Activated naive CD4-positive, alpha-beta T cell treated with anti-CD3 and anti-CD28 coated beads, Interleukin-2, amount 50 U/mL, for 24 hours (primary cell): ENCODE data around the gene UBA5.
"Not testable (repeated sequence)": the region's sequence is repeated elsewhere in the genome, so short reads cannot be mapped to it uniquely, and the experiment has no call there.

Experiments used
- H3K27ac Mint-ChIP-seq: one replicate; pipeline ENCODE4 v1.8.0; 2021; ENCODE audit warnings: mild to moderate bottlenecking, mixed read lengths
- H3K27me3 Mint-ChIP-seq: one replicate; pipeline ENCODE4 v1.8.0; 2021; ENCODE audit warnings: mixed read lengths
- H3K36me3 Mint-ChIP-seq: one replicate; pipeline ENCODE4 v1.8.0; 2021; ENCODE audit warnings: mixed read lengths
- H3K4me1 Mint-ChIP-seq: one replicate; pipeline ENCODE4 v1.8.0; 2021; ENCODE audit warnings: mixed read lengths
- H3K4me3 Mint-ChIP-seq: one replicate; pipeline ENCODE4 v1.8.0; 2021; ENCODE audit warnings: mild to moderate bottlenecking, mixed read lengths
- H3K9me3 Mint-ChIP-seq: one replicate; pipeline ENCODE4 v1.8.0; 2021; ENCODE audit warnings: mixed read lengths

UBA5 gene

GRCh38 chr3:132660052-132660810 is at the start of gene UBA5:
Gene UBA5, plus strand, starts transcription at chr3:132660329. Its CDS starts 209 bp downstream, at chr3:132660538.
- Mint-ChIP-seq H3K27ac (peak within 1 kb of the TSS; percentile 97), H3K4me3 (peak within 1 kb of the TSS; percentile 97), H3K9me3 (no peaks in the 10 kb centered on the region), H3K36me3 (peaks cover 5% of the 10 kb centered on the region), H3K27me3 (no peaks in the 10 kb centered on the region), H3K4me1 (peaks cover 72% of the 10 kb centered on the region)

DNA sequence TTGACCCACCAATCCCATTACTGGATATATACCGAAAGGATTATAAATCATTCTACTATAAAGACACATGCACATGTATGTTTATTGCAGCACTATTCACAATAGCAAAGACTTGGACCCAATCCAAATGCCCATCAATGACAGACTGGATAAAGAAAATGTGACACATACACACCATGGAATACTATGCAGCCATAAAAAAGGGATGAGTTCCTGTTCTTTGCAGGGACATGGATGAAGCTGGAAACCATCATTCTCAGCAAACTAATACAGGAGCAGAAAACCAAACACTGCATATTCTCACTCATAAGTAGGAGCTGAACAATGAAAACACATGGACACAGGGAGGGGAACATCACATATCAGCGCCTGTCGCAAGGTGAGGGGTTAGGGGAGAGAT is 44.8 kb upstream of the UBA5 start:
- H3K4me3 Mint-ChIP-seq, H3K27me3 Mint-ChIP-seq, H3K9me3 Mint-ChIP-seq, H3K4me1 Mint-ChIP-seq, H3K27ac Mint-ChIP-seq: not testable (repeated sequence)
- H3K36me3 Mint-ChIP-seq, result peaks cover 37% of the 10 kb centered on the region

GRCh38 chr3:132615881-132616280 is 44.2 kb upstream of the UBA5 start:
- H3K36me3 Mint-ChIP-seq, result peaks cover 42% of the 10 kb centered on the region
- H3K27me3 Mint-ChIP-seq, result no peaks in the 10 kb centered on the region
- H3K27ac Mint-ChIP-seq, result no peak overlapping the region
- H3K9me3 Mint-ChIP-seq, result no peaks in the 10 kb centered on the region
- no peak overlapping the region for H3K4me3 Mint-ChIP-seq
- no peaks in the 10 kb centered on the region for H3K4me1 Mint-ChIP-seq

- Mint-ChIP-seq H3K4me1 (peaks cover 7% of the 10 kb centered on the region), H3K4me3 (no peak overlapping the region), H3K27ac (no peak overlapping the region), H3K36me3 (peaks cover 42% of the 10 kb centered on the region), H3K9me3 (no peaks in the 10 kb centered on the region), H3K27me3 (no peaks in the 10 kb centered on the region)
These were observed 43.3 kb upstream of the UBA5 start for GRCh38 chr3:132616780-132617179.

DNA sequence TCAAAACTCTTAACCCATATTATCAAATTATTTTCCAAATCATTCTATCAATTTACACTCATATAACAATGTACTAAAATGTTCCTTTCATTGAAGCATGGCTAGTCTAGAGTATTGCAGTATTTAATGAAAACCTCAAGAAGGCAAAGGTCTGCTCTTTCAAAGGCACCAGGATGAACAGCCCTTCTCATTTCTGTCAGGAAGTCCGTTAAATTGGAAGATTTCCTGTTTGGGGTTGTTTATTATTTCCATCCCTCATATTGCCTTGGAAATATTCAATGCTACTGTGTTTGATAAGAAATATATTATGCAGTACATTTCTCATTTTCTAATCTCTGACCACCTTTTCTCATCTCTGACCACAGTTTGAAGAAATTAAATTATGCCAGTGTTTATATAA is 38.0 kb upstream of the UBA5 start:
- Mint-ChIP-seq H3K27me3 (no peaks in the 10 kb centered on the region), H3K36me3 (peaks cover 27% of the 10 kb centered on the region), H3K27ac (no peak overlapping the region), H3K9me3 (no peaks in the 10 kb centered on the region), H3K4me1 (peaks cover 14% of the 10 kb centered on the region), H3K4me3 (no peak overlapping the region)

DNA sequence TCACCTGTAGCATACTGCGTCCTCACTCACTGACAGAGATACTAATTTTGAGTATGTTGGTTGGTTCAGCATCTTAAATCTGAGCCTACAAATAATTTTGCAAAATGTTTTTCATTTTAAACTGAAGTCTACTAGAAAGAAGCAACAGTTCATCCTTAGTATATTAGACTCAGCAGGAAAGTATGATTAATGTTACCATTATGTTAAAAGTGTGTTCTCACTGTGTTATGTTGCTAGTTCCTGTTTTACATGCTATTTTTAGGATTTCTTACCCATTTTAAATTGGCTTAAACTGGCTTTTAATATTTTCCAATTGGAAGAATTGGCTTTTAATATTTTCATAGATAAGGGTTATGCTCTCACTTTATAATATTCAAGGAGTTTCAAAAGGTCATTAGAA is 37.4 kb upstream of the UBA5 start:
- no peak overlapping the region for H3K4me3 Mint-ChIP-seq
- peaks cover 14% of the 10 kb centered on the region for H3K4me1 Mint-ChIP-seq
- no peaks in the 10 kb centered on the region for H3K27me3 Mint-ChIP-seq
- no peak overlapping the region for H3K27ac Mint-ChIP-seq
- no peaks in the 10 kb centered on the region for H3K9me3 Mint-ChIP-seq
- H3K36me3 Mint-ChIP-seq, result peaks cover 23% of the 10 kb centered on the region

GRCh38 chr3:132623646-132624045 is 36.5 kb upstream of the UBA5 start:
- H3K27ac Mint-ChIP-seq, result no peak overlapping the region
- peaks cover 14% of the 10 kb centered on the region for H3K4me1 Mint-ChIP-seq

GRCh38 chr3:132624790-132625189 is 35.3 kb upstream of the UBA5 start:
- Mint-ChIP-seq H3K9me3 (no peaks in the 10 kb centered on the region), H3K27ac (no peak overlapping the region), H3K4me3 (no peak overlapping the region), H3K27me3 (no peaks in the 10 kb centered on the region), H3K4me1 (peaks cover 17% of the 10 kb centered on the region), H3K36me3 (peaks cover 24% of the 10 kb centered on the region)

More at GRCh38 chr3:132623646-132624045, 36.5 kb upstream of the UBA5 start:
- H3K9me3 Mint-ChIP-seq, result no peaks in the 10 kb centered on the region
- H3K36me3 Mint-ChIP-seq, result peaks cover 21% of the 10 kb centered on the region
- H3K4me3 Mint-ChIP-seq, result no peak overlapping the region
- H3K27me3 Mint-ChIP-seq, result no peaks in the 10 kb centered on the region

- peaks cover 27% of the 10 kb centered on the region for H3K36me3 Mint-ChIP-seq
- H3K27me3 Mint-ChIP-seq, result no peaks in the 10 kb centered on the region
- H3K9me3 Mint-ChIP-seq, result no peaks in the 10 kb centered on the region
- H3K4me1 Mint-ChIP-seq, result peaks cover 22% of the 10 kb centered on the region
- no peak overlapping the region for H3K4me3 Mint-ChIP-seq
- no peak overlapping the region for H3K27ac Mint-ChIP-seq
These were observed 34.5 kb upstream of the UBA5 start for GRCh38 chr3:132625613-132626012.

GRCh38 chr3:132626955-132627354 is 33.2 kb upstream of the UBA5 start:
- H3K4me3 Mint-ChIP-seq, result no peak overlapping the region
- peaks cover 16% of the 10 kb centered on the region for H3K4me1 Mint-ChIP-seq
- peaks cover 19% of the 10 kb centered on the region for H3K36me3 Mint-ChIP-seq
- no peak overlapping the region for H3K27ac Mint-ChIP-seq
- no peaks in the 10 kb centered on the region for H3K27me3 Mint-ChIP-seq
- no peaks in the 10 kb centered on the region for H3K9me3 Mint-ChIP-seq

DNA sequence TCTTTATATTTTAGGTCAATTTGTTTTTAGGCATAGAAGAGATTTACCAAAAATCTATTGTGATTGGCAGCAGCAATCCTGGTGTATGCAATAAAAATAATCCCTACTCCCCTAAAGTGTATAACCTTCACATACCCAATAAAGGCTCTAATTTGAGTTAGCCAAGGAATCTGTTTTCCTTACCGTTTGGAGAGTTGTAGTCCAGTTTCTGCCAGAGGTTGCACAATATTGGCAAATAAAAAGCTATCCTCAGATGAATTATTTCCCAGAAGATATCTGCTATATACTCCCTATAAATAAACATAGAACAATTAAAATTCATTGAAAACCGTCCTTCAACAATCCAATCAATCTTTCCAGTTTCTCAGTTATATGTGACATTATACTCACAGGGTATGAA is 32.0 kb upstream of the UBA5 start:
- Mint-ChIP-seq H3K9me3 (no peaks in the 10 kb centered on the region), H3K4me1 (peaks cover 12% of the 10 kb centered on the region), H3K27ac (no peak overlapping the region), H3K27me3 (no peaks in the 10 kb centered on the region), H3K4me3 (no peak overlapping the region), H3K36me3 (peaks cover 19% of the 10 kb centered on the region)

DNA sequence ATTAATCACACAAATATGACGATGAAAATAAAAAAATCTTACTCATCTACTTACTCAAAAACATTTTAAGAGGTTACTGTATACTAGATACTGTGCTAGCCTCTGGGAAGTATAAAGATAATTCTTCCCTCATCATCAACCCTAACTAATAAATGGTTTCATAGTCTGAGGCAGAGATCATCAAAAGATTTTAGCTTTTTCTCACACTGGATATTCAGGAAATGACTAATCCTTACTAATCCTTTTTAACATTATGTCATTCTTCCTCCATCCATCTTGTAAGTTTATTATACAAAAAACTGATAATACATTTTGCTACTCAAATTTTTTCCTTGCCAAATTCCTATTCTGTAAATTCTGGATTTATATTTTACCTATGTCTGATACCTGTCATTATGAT is 30.2 kb upstream of the UBA5 start:
- H3K4me1 Mint-ChIP-seq, result peaks cover 10% of the 10 kb centered on the region
- no peak overlapping the region for H3K27ac Mint-ChIP-seq
- peaks cover 18% of the 10 kb centered on the region for H3K36me3 Mint-ChIP-seq
- H3K4me3 Mint-ChIP-seq, result no peak overlapping the region
- H3K27me3 Mint-ChIP-seq, result no peaks in the 10 kb centered on the region
- no peaks in the 10 kb centered on the region for H3K9me3 Mint-ChIP-seq

- H3K4me3 Mint-ChIP-seq, result no peak overlapping the region
- H3K36me3 Mint-ChIP-seq, result peaks cover 18% of the 10 kb centered on the region
- H3K27me3 Mint-ChIP-seq, result no peaks in the 10 kb centered on the region
- no peak overlapping the region for H3K27ac Mint-ChIP-seq
- peaks cover 8% of the 10 kb centered on the region for H3K4me1 Mint-ChIP-seq
- H3K9me3 Mint-ChIP-seq, result no peaks in the 10 kb centered on the region
These were observed 29.5 kb upstream of the UBA5 start for GRCh38 chr3:132630612-132631011.

GRCh38 chr3:132635052-132635451 is 25.1 kb upstream of the UBA5 start:
- H3K36me3 Mint-ChIP-seq, result peaks cover 10% of the 10 kb centered on the region
- no peak overlapping the region for H3K4me3 Mint-ChIP-seq
- H3K27me3 Mint-ChIP-seq, result no peaks in the 10 kb centered on the region
- no peaks in the 10 kb centered on the region for H3K9me3 Mint-ChIP-seq
- H3K27ac Mint-ChIP-seq, result no peak overlapping the region
- peaks cover 3% of the 10 kb centered on the region for H3K4me1 Mint-ChIP-seq

GRCh38 chr3:132637590-132637989 is 22.5 kb upstream of the UBA5 start:
- no peaks in the 10 kb centered on the region for H3K27me3 Mint-ChIP-seq
- peaks cover 11% of the 10 kb centered on the region for H3K36me3 Mint-ChIP-seq
- no peak overlapping the region for H3K4me3 Mint-ChIP-seq
- no peaks in the 10 kb centered on the region for H3K4me1 Mint-ChIP-seq
- no peak overlapping the region for H3K27ac Mint-ChIP-seq
- H3K9me3 Mint-ChIP-seq, result no peaks in the 10 kb centered on the region

DNA sequence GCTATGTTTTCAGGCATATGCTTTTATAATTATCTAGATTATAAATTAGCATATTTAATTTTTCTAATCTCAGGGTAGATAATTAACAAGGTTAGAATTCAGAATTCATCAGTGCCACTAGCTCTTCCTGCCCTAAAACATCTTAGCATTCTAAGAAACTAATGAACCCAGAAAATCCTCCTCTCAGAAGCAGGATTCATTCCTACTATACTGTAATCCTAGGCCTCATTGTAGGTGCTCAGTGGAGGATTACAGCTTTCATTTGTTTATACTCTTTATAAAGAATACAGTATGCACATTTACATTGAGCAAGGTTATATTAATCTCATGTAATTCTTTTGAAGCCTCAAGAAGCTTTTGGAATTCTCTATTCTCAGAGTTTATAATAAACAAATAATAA is 21.4 kb upstream of the UBA5 start:
- H3K36me3 Mint-ChIP-seq, result peaks cover 11% of the 10 kb centered on the region
- H3K27me3 Mint-ChIP-seq, result no peaks in the 10 kb centered on the region
- no peaks in the 10 kb centered on the region for H3K4me1 Mint-ChIP-seq
- H3K27ac Mint-ChIP-seq, result no peak overlapping the region
- H3K4me3 Mint-ChIP-seq, result no peak overlapping the region
- H3K9me3 Mint-ChIP-seq, result no peaks in the 10 kb centered on the region

- H3K27me3 Mint-ChIP-seq, H3K9me3 Mint-ChIP-seq, H3K27ac Mint-ChIP-seq, H3K4me1 Mint-ChIP-seq, H3K36me3 Mint-ChIP-seq, H3K4me3 Mint-ChIP-seq: not testable (repeated sequence)
These were observed 18.7 kb upstream of the UBA5 start for GRCh38 chr3:132641427-132641826.
